GM12873 (cell line): ENCODE measurements around the gene NR2E1.

ENCODE experiments used
- TF ChIP-seq, protein P1 (sequence below): IDR thresholded peaks from 2 replicates; pipeline ENCODE4 v1.5.1; 2012; ENCODE audit warnings: low read depth, mild to moderate bottlenecking, moderate library complexity, low read length, control low read depth; ENCODE audit not compliant: insufficient read depth; ENCODE audit errors: missing control alignments

The NR2E1 gene

DNA sequence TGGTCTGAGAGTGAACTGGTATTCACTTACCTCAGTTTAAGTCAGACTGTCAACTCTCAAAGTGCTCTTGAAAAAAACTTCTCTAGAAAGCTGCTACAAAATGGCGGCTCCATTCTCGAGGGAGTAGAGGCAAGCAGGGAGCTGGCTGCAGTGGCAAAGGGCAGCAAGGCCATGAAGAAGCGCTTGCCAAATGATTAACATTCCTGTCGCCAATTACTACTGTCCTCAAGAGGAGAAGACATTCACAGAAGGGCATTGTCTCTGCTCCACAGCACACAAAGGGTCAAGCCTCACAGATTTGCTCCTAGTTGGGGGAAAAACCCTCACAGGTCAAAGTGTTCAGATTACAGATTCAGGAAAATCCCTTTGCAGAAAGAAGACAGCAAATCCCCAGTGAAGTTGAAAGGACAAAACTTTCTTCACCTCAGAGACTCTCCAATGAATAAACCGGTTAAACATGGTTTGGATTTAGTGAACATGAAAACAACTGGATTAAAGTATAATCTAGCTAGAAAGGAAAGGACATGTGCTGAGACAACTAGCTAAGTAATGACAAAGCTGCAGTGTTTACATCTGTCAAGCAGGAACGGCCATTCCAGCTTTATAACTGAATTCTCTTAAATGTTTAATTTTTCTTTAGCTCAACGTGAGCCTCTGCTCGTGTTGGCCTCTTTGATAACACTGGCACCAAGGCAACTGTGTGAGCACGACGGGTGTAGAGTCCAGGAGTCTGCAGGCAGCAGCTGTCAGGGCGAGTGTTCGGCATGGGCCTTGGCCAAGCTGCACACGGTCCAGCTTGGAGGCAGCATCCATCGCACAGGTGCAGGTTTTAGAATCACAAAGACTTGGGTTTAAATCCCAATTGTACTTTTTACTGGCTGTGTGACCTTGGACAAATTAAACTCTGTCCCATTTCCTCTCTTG lies 37.6 kb downstream of the NR2E1 start:
- TF ChIP-seq, protein P1, sequence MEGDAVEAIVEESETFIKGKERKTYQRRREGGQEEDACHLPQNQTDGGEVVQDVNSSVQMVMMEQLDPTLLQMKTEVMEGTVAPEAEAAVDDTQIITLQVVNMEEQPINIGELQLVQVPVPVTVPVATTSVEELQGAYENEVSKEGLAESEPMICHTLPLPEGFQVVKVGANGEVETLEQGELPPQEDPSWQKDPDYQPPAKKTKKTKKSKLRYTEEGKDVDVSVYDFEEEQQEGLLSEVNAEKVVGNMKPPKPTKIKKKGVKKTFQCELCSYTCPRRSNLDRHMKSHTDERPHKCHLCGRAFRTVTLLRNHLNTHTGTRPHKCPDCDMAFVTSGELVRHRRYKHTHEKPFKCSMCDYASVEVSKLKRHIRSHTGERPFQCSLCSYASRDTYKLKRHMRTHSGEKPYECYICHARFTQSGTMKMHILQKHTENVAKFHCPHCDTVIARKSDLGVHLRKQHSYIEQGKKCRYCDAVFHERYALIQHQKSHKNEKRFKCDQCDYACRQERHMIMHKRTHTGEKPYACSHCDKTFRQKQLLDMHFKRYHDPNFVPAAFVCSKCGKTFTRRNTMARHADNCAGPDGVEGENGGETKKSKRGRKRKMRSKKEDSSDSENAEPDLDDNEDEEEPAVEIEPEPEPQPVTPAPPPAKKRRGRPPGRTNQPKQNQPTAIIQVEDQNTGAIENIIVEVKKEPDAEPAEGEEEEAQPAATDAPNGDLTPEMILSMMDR = no peak

DNA sequence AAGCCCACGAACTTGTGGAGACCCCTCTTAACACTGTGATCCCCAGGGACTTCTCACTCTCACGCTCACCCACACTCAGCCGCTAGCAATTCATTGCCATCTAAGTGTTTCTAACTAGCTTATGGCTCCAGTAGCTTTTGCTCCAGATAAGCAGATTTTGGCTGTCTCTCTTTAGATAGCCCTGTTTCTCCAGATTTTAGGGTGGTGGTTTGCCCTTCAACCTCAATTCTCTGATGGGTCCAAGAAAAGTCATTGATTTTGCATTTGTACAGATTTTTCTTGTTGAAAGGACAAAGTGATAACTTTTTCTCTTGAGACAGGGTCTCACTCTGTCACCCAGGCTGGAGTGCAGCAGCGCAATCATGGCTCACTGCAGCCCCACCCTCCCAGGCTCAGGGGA lies 41.2 kb downstream of the NR2E1 start:
- TF ChIP-seq, protein P1 = no peak

DNA sequence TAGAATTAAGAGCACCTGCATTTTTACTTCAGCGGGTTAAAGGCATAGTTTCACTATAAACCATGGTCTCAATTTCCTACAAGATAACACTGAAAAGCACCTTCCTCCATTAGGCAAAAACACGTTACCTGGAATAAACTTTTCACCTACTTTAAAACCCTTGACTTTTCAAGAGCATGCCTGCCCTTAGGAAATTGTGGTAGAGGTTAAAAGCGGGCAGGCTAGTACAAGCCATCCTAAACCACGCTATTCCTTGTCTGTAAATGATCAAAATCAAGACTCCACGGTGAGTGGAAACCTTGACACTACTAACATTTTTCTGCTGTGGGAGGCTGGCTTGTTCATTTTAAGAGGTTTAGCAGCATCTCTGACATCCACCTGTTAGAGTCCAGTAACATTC lies 43.9 kb downstream of the NR2E1 start:
- TF ChIP-seq, protein P1 = no peak

DNA sequence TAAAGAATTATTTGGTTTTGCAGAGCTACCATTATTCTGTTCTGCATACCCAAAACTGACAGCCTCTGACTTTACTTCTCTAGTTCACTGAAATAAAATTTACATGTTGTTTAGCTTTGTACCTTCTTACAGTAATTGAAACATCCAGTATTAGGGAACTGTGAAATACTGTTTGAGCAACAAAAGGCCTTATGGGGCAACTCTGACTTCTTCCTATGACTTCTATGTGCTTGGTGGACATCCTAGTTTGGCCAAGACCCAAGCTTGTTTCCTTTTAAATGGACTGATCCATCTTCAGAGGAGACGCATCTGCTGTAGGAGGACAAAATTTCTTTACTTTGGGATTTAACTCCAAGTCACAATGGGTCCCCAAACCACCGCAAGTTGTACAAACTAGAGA lies 44.7 kb downstream of the NR2E1 start:
- TF ChIP-seq, protein P1 = no peak

DNA sequence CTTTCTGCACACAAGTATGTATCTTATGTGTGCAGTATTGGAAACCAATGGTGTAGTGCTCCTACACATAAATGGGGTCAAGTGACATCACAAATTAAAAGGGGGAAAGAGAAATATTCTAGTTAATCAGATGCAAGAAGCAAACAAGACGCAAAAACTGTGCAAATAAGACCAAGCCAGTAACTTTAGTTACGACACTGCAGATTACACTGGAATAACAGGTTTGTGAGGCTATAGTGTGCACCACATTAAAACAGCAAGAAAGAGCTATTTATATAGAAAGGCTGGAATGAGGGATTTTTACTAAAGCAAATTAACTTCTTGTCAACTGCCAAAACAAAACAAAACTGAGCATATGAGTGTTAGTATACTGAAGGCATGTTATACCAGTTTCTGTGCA lies 45.8 kb downstream of the NR2E1 start:
- TF ChIP-seq, protein P1 = no peak

DNA sequence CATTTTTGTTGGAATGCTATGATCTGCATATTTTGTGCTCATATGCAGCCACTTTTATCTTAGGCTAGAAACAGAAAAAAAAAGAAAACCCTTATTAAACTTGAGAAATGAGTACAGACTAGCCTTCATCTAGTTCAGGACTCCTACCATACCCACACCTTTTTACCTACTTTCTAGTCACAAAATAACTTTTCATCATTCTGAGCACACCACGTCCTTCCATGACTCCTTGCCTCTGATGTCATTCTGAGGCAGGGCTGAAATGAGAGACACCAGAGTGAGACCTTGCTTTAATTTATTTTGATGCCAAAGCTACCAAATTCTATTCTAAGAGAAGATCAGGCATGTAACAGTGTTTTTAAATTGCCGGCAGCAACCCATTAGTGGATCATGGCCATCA lies 56.2 kb downstream of the NR2E1 start:
- TF ChIP-seq, protein P1 = no peak

DNA sequence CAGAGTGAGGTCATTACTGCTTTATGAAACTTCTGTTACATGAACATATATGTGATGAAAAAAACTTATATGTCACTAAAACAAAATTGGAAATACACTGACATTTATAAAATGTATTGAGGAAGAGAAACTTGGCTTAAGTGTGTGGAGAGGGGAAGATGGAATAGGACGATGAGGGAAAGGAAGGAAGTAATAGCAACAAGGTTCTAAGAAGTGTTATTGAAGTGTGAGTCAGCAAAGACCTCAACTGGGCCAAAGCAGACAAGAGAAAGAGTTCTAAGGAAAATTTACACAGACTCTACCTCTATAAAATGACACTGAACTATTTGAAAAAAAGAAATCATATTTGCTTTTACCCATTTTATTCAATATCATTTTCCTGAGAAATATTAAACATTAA lies 56.7 kb downstream of the NR2E1 start:
- TF ChIP-seq, protein P1 = no peak
